HG03558 (cell line): Measurements from ENCODE around the gene TIGIT.

ENCODE experiments used
- ATAC-seq: cut with Tn5 transposase; IDR thresholded peaks from one replicate; pipeline ENCODE4 v1.9.1; 2021; ENCODE audit warnings: moderate number of reproducible peaks; ENCODE audit not compliant: unreplicated experiment; ENCODE audit errors: extremely low read depth

TIGIT gene

DNA sequence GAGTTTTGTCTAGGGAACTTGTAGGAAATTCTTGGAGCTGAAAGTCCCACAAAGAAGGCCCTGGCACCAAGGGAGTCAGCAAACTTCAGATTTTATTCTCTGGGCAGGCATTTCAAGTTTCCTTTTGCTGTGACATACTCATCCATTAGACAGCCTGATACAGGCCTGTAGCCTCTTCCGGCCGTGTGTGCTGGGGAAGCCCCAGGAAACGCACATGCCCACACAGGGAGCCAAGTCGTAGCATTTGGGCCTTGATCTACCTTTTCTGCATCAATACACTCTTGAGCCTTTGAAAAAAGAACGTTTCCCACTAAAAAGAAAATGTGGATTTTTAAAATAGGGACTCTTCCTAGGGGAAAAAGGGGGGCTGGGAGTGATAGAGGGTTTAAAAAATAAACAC, 15.0 kb downstream of the TIGIT start:
- peak; percentile 52 for ATAC-seq

DNA sequence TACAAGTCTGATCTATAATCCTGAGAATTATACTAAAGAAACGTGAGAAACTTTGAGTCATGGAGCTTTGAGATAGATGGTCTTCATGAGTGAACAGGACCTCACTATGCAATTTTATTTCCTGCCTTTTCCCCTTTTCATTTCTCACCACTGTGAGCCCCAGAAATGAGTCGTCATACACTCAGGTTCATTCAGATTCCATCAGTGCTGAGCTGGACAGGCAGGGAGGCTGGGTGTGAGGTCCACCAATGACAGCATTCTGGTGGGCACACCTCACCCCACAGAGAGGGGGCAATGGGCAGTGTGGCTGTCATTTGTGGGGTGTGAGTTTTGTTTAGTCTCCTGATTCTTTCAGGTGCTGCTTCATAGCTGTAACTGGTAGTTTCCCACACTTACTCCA, 16.9 kb downstream of the TIGIT start:
- no peak for ATAC-seq

DNA sequence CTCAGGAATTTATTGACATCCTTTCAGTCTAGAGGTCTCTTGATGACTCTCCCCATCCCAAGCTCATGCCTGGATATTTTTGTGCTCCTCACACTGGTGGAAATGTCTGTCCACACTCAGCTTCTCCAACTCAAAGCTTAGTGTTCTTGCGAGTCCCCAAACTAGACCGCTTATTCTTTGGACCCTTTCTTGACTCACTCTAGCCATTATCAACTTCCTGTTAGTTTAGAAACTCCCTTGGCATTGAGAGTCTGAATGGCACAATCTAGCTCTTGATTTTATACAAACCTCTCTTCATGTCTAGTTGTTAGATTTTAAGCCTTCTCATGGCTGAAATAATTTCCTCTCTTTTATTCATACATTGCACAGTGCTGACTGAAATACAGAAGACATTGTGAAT, 19.6 kb downstream of the TIGIT start:
- no peak for ATAC-seq

DNA sequence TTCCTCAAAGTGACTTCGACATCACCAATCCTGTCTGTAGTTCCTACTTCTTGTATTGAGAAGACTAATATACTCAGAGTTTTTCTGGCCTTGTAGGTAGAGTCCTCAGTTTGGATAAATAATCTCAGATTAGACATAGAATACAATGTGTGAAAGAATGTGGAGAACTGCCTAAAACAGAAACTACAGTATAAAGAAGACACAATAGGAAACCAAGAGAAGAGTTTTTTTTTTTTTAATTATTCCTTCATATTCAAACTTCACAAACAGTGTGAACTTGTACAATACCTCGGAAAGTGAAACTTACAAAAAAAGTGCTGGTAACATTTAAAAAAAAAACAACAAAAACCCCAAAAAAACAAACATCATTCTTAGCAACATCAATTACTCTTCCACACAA, 20.5 kb downstream of the TIGIT start:
- ATAC-seq: no peak

DNA sequence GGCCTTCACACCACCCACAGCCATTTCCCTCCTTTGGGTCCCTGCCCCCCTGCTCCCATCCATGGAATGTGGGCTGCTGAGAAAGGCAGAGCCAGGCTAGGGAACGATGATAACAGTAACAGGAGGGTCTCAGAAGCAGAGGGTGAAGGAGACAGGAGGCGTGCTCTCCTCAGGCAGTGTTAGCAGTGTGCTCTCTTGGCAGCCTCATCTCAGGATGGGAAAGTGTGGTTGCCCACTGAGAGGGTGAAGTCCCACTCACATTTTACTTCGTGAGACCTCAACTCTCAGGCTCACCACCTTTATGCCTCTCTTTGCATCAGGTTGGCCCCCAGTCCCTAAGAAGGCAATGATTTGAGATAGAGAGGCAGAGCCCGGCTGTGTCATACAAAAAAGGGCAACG, 24.5 kb downstream of the TIGIT start:
- ATAC-seq: no peak

DNA sequence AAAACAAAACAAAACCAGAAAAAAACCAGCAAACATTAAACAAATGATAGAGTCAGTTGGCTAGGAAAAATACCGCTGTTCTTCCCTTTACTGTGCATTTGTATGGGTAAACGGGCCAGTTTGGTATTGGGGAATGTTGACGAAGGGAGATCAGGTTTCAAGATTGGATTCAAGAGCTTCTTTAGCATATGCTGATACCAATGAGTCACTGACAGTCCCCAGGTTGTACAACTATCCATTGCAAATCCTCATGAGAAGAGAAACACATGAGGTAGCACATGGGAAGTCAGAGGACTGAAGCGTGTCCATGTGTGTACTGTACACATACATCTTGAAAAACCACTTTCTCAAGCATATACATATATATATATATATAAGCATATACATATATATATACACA, 25.6 kb downstream of the TIGIT start:
- ATAC-seq: no peak

DNA sequence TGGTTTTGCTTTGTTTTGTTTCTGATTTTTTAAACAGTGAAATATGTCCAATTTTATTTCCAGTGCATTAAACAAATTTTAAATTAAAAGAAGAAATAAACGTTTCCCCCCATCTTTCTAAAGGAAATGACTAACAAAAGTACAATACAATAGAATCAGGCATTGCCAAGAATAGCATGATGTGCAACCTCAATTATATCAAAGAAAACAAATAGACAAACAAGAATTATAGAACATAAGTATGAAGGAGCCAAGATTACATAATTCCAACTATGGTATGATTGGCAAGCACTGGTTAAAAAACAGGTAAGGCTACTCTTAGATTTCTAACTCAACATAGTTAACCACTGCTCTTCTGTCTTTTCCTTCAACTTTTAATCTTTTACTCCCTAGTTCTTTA, 26.4 kb downstream of the TIGIT start:
- no peak for ATAC-seq

DNA sequence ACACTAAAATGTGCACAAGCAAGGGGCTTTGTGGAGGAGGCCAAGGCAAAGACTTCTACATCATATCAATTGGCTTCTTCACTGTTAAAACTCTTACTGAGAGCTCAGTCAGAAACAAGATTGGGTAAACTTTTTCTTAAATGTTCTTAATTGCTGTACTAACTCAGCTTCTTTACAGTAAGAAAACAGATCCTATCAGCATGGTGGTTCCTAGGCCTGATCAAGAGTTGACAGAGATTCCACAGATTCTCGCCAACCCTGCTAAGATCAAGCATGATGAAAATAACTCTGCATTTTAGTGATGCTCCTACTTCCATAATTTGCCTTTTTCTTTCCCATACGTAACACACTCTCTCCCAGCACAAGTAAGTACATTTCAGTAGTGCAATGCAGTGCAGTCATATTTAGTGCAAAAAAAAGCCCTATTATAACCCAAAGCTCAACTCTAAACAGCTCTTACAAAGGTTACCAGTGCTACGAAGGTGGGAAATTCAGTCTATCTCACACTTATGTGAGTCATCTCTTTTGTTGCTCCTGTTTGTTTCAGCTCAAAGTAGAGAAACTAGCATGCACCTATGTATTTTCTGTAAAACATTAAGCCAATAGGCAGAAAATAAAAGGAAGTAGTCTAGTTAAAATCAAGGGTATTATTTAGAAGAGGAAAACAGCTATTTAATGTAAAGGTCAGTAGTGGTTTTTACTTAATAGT, 29.9 kb downstream of the TIGIT start:
- ATAC-seq: peak; percentile 46

DNA sequence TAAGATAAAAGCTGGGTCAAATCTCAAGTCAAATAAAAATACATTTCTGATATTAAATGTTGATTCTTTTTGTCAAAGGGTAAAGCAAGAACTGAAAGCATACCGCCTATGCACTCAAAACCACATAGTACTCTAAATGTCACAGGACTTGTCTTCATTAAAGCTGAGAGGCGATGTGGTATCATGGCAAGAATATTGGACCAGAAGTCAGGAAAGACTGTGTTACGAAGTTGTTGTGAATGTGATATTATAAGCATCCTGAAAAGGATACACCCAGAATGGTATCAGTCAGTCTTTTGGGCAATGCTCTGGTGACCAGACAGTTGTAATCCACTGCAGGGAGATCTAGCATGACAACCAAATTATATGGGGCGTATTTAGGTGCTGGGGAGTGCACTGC, 33.8 kb downstream of the TIGIT start:
- ATAC-seq: no peak

DNA sequence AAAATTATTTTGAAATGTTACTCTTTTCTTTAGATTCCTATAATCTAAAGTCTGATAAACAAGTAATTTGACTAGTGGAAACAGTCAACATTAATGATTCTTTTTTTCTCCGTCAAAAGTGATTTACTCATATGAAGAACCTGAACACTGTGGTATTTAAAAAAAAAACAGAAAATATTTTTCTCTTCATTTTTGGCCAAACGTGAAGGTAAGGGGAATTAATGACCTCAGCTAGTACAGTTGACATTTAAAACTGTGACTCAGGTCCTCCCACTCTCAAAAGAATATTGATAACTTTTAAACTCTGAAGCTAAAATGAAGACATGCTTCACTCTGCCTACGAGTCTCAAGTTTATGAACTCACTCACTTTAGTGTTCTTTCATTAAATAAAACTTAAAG, 34.5 kb downstream of the TIGIT start:
- ATAC-seq: no peak

DNA sequence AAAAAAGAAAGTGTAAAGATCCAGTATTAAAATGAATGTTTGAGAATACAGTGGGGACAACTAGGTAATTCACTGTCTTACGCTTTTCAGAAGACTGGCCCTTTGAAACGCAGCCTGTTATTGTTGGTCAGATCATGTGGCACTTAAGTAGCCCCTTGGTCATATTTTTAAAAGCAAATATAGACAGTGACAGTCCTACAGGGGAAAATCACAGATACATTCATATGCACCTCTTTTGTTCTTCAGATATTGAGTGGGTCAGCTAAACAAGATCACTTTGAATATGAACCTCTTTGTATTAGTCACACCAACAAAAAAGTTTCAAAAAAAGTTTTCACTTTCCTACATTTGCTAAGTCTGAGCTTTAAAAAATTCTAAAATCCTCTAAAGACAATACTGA, 36.0 kb downstream of the TIGIT start:
- ATAC-seq: no peak

DNA sequence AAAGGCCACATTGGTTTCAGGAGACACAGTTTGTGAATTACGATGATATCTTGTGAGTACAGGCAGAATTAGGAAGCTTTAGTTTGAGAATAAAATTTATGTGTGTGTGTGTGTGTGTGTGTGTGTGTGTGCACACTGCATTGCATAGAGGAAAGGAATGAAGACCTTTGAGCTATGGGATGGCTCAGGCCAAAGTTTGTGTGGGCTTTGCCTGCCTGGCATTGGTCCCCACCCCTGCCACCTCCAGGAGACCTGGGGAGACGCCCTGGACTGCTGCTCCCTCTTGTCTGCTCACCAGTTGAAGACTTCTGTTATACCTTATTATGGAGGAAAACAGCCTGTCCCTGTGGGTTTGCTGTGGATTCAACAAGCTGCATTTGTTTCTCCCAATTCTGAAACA, 37.2 kb downstream of the TIGIT start:
- no peak for ATAC-seq

DNA sequence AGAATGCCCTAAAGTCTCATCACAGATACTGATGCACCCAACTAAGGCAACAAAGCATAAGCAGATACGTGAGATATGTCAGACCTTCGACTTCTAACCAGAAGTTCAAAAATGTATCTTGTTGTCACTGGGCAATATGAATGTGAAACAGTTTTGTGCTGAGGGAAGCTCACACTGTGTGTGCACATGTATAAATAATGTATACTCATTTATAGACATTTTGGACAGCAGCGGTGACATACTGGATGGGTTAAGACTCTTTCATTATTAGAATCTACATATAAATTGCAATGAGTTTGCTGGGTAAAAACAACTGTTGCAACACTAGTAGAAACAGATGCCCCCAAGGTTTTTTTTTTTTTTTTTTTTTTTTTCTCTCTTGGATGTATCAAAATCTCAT, 37.9 kb downstream of the TIGIT start:
- ATAC-seq: no peak

DNA sequence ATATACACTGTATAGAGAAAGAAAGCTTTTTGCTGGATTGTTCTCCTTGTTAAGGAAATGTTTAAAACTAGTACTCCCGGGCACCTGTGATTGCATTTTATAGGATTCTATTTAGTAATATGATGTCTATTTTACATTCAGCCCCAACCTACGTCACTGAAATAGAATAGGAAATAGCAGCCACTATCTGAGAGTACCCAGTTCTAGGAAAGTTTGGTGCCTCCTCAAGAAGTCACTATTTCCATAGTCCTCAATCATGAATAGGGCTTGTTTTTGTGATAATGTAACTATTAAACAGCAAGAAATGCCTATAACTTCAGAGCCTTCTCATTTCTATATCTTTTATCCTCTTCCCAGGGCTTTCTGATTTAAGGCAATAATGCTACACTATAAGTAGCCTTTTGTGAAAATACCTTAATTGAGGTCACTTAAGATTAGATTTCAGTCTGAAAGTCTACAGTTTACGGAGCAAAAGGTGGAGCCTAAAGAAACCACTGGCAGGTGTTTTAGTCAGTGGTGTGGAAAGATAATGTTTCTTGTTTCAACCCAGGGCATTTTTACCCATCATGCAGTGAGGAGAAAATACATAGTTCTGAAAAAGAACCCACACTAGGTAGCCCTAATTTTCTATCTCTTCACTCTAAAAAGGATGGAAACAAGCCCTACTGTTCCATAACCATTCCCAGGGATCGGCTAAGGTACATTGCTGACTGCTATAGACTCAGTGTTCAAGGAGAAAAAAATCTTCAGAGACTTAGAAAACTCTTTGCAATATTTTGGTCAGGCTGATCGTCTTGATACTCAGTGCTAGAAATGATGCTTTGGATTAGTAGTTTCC, 38.7 kb downstream of the TIGIT start:
- ATAC-seq: peak; percentile 56

DNA sequence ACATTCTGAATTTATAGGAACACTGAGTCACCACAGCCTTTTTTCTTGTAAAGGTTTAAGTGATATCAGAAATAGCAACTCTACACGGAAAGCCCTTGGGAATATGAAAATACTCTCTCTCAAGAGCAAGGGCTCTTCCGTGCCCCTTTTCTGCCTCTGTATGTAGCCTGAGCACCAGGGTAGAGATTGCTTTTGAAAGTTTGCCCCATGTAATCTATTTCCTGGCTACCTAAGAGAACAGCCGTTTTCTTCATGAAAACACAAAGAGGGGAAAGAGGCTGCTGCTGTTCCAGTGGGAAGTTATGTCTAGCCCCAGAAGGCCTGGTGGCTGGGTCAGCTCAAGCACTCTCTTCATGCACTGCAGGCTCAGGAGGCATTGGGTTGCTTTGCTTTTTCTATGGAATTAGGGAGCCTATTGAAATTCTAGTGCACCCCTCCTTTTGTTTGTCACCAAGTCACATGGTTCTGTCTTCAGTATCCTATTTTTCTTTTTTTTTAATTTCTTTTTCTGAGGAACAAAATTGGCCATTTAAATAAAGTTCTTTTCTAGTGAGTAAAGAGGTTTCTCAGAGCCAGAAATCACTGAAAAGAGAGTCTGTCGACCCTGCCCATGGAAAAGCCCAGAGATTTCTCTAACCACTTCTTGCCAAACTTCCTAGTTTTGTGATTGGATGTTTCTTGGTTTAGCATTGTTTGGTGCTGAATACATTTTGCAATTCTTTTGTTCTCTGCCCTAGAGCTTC, 39.5 kb downstream of the TIGIT start:
- no peak for ATAC-seq

DNA sequence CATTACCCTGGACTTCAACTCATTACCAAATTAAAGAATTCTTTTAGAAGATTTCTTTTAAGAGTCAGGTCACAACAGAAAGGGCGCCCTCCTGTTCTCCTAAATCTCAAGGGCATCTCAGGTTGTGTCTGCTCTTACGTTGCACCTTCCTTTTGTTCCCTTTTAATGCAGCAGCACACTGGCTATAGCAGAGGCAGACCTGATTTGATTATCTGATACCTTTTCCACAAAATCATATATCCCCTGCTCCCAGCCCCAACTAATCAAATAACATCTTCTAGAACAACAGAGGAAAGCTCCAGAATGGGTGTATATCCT, 40.1 kb downstream of the TIGIT start:
- no peak for ATAC-seq

DNA sequence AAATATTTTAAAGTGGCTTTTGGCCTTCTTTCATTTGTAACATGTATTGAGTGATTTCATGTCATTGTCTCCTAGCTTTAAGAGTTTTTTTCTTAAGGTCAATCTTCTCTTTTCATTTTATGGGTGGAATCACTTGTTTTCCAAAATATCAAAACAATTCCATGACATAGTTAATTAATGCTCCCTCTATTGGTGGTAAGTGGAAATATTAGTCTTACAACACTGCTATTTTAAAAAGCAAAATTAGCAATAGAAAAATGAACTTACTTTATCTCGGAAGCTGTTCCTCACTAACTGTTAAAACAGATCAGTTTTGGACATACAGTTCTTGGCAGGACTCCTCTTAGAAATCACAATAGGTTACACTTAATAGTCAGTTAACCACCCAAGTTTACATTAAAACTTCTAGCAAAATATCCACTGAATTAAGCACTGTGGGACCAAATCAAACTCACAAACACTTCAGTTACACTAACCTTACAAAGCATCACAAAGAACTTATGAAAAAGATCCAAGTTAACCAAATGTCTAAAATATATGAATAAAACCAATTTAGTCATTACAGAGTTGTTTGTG, 42.4 kb downstream of the TIGIT start:
- no peak for ATAC-seq

DNA sequence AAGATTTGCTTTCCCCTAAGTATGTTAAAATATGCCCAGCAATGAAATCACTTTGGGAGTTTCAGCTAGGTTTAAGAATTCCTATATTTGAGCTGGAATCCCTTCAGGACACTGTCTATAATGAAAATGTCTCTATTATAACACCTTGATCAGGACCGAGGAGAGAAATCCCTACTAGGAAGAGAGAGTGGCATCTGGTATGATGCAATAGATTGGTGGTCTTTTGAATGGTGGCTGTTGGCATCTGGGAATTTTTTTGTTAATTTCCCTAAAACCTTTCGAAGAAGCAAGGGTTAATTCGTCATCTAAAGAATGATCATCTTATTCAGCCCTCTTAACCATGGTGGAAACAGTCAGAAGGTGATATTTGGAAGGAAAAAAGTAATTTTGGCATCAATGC, 43.0 kb downstream of the TIGIT start:
- no peak for ATAC-seq

DNA sequence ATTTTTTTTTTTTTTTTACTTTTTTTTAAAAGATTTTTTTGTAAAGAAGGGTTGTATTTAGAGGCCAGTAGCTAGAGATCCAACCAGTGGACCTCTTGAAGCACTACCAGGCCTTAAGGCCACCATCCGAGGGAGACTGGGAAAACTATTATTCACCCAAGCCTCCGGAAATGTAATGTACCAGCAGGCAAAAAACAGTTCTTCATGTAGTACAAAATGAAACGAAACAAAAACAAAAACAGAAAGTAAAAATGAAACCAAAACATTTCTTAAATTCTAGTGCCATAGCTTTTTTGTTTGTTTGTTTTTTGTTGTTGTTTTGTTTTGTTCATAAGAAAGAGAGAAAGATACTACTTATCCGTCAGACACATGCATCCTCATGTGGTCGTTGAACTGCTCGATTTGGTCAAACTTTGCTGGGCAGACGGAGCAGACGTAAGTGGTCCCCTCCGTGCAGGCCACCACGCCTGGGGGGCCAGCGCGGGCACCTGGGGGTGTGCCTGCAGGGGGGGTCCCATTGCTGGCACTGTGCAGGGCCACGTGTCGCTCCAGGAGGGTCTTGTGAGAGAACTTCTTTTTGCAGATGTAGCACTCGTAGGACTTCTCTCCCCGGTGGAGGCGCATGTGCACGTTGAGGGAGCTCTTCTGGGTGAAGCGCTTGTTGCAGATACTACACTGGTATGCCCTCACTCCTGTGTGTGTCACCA, 45.0 kb downstream of the TIGIT start:
- no peak for ATAC-seq

DNA sequence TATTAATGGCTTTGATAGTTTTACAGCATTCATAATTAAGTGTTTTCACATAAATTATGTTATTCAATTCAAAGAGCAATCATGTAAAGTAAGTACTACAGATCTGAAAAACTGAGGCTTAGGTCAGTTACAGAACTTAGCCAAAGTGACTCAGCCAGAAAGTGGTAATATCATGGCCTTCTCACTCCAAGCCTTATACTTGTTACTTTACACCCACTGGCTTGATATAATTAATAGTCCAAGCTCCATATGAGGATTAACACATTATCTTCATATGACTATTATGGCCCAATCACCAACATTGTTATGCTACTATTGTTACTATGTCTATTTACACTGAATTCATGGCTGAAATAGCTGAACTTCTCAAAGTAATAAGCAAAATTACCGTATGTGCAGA, 50.7 kb downstream of the TIGIT start:
- ATAC-seq: no peak
